IPS-NIHi7 (cell line): Measurements from ENCODE around the gene TMEM121B.
"Not testable (repeated sequence)": the region's sequence is repeated elsewhere in the genome, so short reads cannot be mapped to it uniquely, and the experiment has no call there.

Experiments used
- DNase-seq: peaks from one replicate; pipeline ENCODE4 v3.0.0; 2012; ENCODE audit warnings: mixed read lengths; ENCODE audit errors: extremely low spot score

TMEM121B gene

DNA sequence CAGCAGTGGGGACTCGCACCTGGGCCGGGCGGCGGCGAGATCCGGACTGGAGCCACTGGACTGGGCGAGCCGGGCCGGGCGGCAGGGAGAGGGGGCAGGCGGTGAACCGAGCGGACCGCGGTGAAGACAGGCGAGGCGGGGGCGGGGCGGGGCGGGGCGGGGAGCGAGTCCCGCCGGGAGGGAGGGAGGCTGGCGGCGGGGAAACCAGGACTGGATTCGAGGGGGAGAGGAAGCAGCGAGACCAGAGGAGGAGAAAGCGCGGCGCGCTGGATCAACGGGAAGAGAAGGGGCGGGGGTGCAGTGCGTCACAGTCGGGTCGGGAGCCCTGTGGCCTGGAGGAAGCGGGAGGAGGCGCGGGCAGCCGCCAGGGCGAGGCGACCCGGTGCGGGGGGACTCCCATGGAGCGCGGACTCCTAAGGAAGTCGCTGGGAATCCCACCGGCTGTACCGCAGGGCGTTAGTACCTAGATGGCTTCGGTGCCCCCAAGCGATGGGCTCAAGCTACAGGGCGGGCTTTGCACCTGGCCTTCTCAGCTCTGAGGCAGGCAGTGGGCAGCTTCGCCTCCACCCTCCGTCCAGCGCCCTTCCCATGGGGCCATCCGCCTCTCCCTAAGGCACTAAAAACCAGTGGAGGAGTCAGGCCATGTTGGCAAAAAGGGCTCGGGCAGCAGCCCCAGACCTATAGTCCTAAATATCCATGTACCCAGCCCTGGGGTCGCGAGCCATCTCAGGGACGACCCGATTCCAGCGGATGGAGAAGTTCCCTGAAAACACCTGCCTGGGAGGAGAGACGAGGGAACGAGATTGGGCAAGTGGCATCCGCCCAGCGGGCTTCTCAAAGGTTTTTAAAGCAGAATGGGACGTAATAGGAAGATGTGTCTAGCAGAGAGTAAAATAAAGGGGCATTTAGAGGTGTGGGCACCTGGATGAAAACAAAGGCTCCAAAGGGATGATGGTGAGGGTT, at the start of gene TMEM121B:
Gene TMEM121B (minus strand): TSS at position 128 of the 963 bp plus-strand sequence. CDS start 233 bp downstream, outside the sequence.
- DNase-seq, result peak; percentile 93

DNA sequence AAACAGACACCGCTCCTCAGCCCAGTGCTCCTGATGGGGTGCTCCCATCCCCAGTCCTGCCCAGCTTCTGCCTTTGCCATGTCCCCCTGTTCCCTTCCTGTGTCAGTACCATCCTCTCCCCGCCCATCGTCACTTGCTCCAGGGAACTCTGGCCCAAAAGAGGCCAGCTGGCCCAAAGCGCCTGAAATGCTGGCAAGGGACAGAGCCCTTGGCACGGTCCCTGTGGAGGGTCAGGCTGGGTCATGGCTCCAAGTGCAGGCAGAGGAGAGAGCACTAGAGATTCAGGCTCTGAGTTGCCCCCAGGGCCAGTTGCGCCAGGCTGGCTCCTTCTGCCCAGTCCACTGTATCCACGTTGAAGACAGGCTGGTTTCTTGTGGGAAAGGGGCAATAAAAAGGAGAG, 46.3 kb upstream of the TMEM121B start:
- DNase-seq, result no peak

DNA sequence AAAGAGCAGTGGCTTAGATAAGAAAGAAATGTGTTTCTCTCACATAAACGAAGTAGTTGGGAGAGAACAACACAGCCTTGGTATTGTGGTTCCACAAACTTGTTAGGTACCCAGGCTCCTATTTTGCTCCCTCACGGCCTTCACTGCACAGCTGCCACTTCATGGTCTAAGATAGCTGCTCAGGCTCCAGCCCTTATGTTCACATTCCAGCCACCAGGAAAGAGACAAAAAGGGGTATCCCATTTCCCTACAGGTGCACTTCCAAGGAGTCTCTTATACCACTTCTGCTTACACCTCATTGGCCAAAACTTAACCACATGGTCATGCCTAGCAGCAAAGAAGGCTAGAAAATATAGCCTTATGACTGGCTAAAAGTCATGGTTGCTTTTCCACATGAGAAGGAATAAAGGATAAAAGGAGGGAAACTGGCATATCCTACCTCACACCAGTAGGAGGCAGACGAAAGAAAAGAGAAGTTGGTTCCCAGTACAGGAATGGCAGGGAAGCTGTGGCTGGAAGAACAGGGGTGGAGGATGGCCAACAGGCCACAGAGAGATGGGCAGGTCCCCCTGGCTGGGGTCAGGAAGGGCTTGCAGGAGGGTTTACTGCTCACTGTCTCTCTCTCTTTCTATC, 43.3 kb upstream of the TMEM121B start:
- peak; percentile 67 for DNase-seq

DNA sequence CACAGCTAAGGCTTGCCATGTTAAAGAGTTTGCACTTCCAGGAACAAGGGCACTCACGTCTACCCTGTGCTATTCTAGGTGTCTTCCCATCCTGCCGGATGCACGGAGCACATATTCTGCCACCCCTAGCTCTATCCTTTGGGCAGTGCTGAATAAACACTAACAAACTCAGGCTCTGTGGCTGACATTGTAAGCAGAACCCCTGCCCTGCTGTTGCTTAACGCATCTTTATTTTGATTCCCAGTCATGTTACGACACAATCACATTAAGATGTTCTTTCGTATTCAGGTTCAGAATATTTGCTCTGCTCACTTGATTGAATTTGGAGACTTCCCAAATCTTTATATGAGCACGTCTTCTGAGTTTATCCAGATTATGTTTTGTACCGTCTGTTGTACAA, 41.6 kb upstream of the TMEM121B start:
- no peak for DNase-seq

DNA sequence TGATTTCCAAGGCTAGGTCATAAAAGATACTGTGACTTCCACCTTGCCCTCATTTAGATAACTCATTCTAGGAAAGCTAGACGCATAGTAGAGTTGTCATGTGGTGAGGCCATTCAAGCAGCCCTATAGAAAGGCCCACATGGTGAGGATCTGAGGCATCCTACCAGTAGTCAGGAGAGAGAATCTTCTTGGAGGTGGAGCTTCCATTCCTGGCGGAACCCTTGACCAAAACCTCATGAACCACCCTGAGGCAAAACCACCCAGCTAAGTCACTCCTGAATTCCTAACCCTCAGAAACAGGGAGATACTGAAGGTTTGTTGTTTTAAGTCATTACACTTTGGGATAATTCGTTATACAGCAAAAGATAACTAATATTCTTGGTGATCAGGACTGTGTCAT, 40.8 kb upstream of the TMEM121B start:
- DNase-seq, result no peak

DNA sequence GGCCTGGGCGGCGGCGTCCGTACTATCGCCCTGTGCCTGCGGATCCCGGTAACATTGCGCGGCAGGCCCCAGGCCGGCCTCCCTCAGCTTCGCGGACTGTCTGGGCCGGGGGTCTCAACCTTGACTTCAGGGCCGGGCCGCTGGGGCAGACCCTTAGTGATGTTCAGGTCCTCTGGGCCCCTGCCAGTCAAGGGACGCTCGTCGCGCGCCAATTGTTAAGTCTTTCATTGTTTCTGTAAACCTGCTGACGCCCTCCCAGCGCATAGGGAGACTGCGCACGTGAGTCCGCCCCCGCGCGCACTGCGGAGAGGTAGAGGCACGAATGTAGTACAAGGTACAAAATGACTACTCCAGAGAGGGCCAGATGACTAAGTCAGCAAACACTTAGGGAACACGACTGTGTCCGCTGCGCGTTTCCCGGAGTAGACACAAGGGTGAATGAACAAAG, 38.4 kb upstream of the TMEM121B start:
- no peak for DNase-seq

DNA sequence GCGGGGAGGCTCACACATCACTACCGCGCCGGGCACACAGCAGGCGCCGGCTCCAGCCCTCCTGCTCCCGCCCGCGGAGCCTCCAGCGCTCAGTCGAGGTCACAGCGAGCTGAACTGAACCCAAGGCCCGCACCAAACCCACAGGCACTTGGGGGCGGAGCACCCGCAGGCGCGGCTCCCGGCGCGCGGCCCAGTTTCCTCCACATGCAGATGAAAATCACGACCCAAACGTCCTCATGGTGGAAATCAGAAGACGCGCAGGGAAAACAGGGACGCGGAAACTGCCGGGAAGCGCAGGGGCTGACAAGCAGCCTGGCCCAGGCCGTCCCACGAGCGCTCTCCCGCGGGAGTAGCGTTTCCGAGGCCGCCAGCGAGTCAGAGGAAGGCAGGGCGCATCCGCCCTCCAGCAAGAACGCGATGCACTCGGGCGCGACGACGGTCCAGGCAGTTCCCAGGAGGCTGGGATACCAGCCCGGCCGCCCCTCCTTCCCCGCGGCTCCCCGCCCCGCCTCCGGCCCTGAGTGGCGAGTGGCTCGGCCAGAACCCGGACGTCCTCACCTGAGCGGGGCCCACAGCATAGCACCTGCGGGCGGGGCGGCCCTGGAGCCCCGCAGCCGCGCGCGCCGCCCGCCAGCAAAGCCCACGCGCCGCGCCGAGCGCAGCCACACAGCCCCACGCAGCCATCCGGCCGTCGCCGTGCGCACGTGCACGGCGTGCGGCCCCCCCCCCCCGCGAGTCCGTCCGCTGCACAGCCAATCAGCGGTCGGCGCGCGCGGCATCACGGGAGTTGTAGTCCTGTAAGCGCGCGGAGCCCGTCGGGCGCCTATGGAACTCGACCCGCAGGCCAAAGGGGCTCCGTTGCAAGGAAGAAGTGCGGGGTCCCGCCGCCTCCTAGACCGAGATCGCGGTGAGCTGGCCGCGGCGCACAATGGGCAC, 37.7 kb upstream of the TMEM121B start, which contains the start of gene HDHD5:
Gene HDHD5 (minus strand): TSS at position 710 of the 936 bp plus-strand sequence. CDS start 26 bp downstream, at position 684.
- peak; percentile 93 for DNase-seq

DNA sequence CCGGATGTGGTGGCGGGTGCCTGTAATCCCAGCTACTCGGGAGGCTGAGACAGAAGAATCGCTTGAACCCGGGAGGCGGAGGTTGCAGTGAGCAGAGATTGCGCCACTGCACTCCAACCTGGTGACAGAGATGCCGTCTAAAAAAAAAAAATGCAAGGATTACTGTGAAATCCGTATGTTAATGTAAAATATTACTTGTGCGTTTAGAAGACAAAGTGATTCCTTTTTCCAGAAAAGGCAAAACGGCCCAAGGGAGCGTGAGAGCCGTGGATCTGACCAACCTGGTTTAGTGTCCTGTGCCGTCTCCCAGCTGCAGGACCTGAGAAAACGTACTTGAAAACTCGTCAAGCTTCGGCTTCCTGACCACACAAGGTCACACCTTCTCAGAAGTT, 37.0 kb upstream of the TMEM121B start:
- DNase-seq, result no peak

DNA sequence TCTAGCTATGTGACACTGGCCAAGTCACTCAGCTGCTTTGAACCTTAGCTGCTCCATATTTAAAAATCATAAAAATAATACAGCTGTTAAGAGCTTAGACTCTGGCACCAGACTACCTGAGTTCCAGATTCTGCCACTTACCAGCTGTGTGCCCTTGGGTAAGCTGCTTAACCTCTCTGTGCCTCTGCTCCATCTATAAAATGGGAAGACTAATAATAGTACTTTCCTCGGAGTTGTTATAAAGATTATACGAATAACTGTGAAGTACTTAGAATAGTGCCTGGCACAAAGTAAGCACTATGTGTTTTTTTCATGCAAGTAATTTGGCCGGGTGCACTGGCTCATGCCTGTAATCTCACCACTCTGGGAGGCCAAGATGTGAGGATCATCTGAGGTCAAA, 36.6 kb upstream of the TMEM121B start:
- DNase-seq, result no peak

DNA sequence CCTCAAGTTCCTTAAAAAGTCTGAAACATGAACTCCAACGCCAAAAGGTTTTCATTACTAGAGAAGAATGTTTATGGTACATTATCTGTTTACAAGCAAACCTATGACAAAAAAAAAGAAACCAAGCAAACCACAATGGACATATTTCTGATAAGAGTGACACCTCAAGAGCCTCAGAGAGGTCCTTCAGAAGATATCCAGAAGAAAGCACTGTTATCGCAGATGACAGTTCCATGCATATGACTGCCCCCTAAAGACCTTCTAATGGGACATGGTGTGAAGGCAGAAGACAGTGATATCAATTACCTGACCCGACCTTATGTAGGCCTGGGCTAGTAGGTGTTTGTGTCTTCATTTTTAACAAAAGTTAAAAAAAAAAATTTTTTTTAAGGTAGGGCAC, 34.8 kb upstream of the TMEM121B start:
- DNase-seq, result no peak

DNA sequence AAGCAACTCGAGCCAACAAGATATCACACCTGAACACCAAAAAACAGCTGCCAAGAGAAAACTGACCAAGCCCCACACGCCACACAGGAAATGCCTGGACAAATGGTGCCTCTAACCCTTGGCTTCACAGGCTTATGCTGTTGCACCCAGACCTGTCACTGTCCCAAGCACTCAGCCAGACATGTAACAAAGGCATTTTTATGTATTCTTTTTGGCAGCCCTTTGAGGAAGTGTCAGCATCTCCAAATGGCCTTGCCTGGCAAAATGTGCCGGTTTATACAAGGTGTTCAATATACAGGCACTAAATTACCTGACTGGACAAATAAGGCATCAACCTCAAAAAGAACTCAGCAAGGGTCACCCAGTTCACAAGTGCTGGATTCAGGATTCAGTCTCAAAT, 31.8 kb upstream of the TMEM121B start:
- no peak for DNase-seq

DNA sequence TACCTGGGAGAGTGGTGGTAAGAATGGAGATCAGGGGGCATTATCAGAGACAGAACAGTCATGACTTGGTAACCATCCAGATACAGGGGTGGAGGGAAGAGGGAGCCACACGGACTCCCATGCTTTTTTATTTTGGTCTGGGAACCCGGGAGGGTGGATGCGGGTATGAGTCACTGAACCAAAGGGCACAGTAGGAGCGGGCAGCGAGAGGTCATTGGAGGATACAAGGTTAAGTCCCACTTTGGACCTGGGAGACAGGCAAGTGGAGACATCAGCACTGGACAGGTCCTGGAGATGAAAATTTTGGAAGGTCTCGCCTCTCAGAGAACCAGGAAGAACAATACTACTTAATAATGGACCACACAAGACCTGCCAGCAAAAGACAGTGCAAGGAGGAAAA, 31.2 kb upstream of the TMEM121B start:
- no peak for DNase-seq

DNA sequence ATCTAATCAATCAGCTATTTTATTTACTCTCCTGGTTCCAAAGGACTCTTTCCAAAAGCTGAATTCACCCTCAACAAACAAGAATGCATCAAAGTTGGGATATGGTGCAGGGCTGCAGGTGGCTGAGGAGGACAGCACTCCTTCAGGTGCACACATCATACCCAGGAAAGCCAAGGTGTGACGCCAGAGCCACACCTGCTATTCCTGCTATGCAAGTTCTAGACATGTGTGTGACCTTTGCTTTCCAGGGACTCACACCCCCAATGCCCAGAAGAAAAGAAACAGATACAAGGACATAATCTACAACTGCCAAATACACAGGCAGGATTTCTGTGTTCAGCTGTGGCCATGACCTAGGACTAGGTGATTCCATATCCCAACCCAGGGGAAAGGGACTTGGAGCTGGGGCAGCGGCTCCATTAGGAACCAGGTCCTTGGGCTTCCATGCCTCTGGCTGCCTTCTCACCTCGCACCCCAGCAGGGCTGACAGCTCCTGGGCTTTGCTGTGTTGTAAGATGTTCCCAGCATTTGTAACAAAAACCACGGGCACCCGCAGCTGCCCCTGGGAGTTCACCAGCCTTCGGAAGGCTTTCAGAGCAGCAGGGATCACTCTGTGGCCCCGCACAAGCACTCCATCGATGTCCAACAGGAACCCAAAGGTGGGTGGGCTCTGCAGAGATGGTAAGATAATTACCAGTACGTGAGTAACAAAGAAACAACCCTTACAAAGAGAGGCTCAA, 28.1 kb upstream of the TMEM121B start:
- no peak for DNase-seq

DNA sequence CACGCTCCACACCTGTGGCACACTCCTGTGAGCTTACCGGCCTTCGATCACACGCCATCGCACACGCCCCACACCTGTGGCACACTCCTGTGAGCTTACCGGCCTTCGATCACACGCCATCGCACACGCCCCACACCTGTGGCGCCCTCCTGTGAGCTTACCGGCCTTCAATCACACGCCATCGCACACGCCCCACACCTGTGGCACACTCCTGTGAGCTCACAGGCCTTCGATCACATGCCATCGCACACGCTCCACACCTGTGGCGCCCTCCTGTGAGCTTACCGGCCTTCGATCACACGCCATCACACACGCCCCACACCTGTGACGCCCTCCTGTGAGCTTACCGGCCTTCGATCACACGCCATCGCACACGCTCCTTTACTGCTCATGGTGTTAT, 26.3 kb upstream of the TMEM121B start:
- DNase-seq, result not testable (repeated sequence)

DNA sequence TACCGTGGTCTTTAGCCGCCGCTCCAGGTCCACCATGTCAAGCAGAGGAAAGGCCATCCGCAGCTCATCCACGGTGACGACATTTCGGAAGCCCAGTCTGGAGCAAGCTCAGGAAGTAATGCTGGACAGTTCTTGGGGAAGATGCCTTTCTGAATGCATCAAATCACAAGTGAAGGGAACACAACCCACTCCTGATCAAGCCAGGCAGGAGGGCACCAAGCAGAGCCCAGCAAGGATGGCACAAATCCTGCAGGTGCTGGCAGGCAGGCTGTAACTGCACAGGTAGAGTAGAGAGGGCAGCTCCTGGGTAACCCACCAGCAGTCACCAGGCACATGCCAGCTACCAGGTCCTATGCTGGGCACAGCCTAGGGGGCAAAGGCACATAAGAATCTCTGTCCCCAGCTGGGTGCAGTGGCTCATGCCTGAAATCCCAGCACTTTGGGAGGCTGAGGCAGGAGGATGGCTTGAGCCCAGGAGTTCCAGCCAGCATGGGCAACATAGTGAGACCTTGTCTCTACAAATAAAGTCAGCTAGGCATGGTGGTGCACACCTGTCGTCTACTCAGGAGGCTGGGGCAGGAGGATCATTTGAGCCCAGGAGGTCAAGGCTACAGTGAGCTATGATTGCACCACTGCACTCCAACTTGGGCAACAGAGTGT, 24.0 kb upstream of the TMEM121B start:
- DNase-seq, result no peak

DNA sequence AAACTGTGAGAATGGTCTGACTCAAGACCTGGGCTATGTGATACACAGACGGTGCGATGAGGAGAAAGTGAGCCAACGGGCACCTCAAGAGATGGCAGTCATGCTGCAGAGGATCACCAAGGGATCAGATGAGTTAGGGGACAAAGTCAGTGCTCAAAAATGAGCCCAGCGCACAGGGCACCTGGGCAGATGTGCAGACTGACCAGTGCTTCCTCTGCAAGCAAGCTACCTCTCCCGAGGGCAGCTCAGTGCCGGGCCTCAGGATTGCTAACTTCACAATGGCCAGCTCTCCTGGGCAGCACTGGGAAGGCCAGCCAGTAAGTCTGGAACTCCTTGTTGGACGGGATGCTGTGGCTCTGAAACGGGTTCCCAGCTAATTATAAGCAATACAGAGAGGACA, 22.7 kb upstream of the TMEM121B start:
- peak; percentile 4 for DNase-seq

DNA sequence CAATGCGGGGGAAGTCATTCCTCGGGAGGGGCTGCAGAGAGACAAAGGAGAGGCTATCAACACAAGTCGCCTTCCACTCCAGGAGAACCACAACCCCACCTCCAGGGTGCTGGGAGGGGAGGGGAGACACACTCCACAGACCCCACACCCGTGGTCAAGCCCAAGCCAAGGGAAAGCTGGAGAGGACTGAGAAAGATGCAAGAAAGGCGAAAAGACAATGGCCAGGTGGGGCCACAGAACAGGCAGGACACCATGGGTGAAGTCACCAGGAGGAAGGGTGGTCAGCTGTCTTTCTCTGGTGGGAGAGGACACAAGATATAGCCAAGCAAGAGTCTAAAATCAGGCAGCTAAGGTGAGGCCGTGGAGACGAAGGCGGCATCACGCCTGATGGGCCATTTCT, 21.9 kb upstream of the TMEM121B start:
- no peak for DNase-seq

DNA sequence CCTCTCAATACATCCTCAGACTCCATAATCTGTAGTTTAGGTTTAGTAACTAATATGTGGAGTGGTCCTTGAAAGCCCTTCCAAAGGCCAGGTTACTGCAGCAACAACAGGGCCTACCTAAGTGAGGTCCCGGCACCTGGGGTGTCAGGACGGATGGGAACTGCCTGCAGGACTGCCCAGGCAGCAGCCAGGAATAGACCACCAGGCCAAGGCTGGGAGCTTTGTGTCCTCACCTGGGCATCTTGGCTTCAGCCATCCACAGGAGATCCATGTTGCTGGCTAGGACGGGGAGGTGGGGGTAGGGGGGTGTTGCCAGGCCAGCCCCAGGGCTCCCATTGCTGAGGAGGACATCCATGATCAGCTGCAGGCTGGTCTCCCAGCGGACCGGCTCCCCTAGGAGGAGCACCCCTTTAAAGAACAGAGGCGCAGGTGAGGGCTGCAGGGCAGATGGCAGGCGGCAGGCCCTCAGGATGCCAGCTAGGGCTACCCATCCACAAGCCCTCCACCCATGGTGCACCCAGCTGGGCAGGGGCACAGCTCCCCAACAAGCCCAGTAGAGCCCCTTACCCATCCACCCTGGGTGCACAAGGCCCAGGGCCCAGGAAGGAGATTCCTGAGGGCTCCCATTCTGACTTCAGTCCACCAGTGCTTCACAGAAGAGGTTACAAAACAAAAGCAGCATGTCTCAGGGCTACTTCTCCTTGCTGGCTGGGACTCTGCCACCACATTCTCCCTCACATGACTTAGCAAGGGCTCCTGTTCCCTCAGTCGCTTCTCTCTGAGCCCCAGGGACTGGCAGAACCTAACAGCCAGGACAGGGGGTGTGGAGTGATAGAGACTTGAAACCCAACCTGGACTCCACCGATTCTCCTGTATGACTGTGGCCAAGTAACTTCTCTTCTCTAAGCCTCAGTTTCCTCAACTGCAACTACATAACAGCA, 19.9 kb upstream of the TMEM121B start:
- DNase-seq, result no peak

DNA sequence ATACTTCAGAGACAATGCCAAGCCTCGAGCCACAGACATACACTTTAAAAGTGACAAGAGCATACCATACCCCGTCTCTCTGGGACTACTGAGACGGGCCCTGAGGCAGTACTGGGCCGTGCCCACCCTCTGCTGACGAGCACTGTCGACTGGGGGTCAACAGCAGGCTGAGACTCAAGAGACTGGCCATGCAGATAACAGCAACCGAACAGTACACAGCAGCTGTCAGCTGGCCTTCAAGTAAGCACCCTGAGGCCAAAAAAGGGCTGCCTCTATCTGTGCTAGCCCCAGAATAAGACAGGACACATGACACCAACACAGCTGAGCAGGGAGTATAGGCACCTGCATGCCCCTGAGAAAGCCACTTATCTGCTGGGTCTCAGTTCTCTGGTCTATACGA, 18.9 kb upstream of the TMEM121B start:
- DNase-seq, result no peak
